ELR (cell line): ENCODE results near the gene BCKDHB.

Experiments
- DNase-seq: peaks from one replicate; pipeline ENCODE4 v3.0.0-alpha.2; 2015; ENCODE audit warnings: low read depth

BCKDHB gene

DNA sequence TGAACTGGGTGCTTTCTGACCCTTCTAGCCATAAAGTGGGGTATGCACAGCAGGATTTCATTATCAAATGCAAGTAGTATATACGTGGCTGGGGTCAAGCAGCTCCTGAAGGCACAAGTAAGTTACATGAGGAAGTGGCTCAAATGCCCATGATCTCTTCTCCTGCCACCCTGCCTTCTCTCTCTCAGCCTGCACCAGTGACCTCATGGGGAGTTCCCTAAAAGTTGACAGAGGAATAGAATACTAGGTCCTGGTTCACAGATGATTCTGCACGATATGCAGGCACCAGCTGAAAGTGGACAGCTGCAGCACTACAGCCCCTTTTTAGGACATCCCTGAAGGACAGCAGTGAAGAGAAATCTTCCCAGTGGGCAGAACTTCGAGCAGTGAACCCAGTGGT is 282.0 kb downstream of the BCKDHB start:
- no peak for DNase-seq
